Esophagus muscularis mucosa (tissue), 4 donors: Measurements from ENCODE around the gene ZNF827.

ENCODE experiments used
- EP300 ChIP-seq: sonication (generic); formaldehyde crosslinking; IDR thresholded peaks from one replicate; pipeline ENCODE4 v1.6.1; 2017; ENCODE audit warnings: antibody characterized with exemption
- POLR2A ChIP-seq: fragments of 450-650 bp; IDR thresholded peaks from one replicate; pipeline ENCODE4 v1.6.1; 2017; ENCODE audit warnings: antibody characterized with exemption, moderate library complexity, mild to moderate bottlenecking, low read depth
- POLR2AphosphoS5 ChIP-seq, 2 donors: sonication (generic); formaldehyde crosslinking; IDR thresholded peaks; one replicate each; pipeline ENCODE4 v1.6.1; 2017; ENCODE audit warnings: antibody characterized with exemption in 2 of 2
- TF ChIP-seq, protein P1 (sequence below), 3 experiments: fragments of 200-600 bp in 2 of 3; fragments of 450-650 bp in 1 of 3; sonication (generic) in 2 of 3; IDR thresholded peaks; one replicate each; pipeline ENCODE4 v1.5.1; 2017 to 2019; ENCODE audit warnings: antibody characterized with exemption in 3 of 3, mild to moderate bottlenecking in 2 of 3, moderate library complexity in 1 of 3

DNA sequence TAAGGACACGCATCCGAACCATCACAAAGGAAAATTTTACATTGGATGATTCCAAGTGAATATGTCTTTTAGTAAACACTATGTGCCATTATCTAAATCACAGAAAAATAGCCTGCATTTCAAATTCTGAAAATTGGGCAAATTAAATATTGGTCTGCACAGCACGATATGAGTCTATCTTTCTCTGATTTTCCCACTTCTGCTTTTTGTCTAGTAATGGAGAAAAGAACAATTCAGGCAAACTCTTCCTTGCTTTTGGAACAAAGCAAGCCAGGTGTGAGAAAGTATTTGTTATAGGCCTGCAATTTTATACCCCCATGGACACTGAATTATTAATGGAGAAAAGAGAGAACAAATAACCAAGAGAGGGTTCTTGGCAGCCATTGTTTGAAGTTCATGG lies 97.8 kb downstream of the ZNF827 start:
- TF ChIP-seq POLR2A (no peak), POLR2AphosphoS5 (IDR thresholded peaks at IDR 0.05) (no peak), EP300 (no peak)
- TF ChIP-seq, protein P1, sequence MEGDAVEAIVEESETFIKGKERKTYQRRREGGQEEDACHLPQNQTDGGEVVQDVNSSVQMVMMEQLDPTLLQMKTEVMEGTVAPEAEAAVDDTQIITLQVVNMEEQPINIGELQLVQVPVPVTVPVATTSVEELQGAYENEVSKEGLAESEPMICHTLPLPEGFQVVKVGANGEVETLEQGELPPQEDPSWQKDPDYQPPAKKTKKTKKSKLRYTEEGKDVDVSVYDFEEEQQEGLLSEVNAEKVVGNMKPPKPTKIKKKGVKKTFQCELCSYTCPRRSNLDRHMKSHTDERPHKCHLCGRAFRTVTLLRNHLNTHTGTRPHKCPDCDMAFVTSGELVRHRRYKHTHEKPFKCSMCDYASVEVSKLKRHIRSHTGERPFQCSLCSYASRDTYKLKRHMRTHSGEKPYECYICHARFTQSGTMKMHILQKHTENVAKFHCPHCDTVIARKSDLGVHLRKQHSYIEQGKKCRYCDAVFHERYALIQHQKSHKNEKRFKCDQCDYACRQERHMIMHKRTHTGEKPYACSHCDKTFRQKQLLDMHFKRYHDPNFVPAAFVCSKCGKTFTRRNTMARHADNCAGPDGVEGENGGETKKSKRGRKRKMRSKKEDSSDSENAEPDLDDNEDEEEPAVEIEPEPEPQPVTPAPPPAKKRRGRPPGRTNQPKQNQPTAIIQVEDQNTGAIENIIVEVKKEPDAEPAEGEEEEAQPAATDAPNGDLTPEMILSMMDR (IDR thresholded peaks at IDR 0.05): no peak
